Uterus (tissue), 4 donors: ENCODE data around the gene LIMS2. TPM values are rescaled to one million over a fixed set of nuclear protein-coding genes. Genes with fewer than 3 reads are reported as not detected.

Source experiments
- DNase-seq, 2 donors: peaks; one replicate each; pipeline ENCODE4 v3.0.0-alpha.2; 2019 to 2020
- H3K27ac ChIP-seq, 2 donors: fragments of 200-600 bp; sonication (generic); 1 replicate in 1 of 2; 2 replicates in 1 of 2; pipeline ENCODE4 v1.5.1; 2016 to 2018
- H3K27me3 ChIP-seq, 2 donors: fragments of 200-600 bp; sonication (generic); one replicate each; pipeline ENCODE4 v1.5.1; 2018 to 2019; ENCODE audit warnings: control low read depth in 1 of 2
- H3K36me3 ChIP-seq, 2 donors: fragments of 200-600 bp; sonication (generic); one replicate each; pipeline ENCODE4 v1.5.1; 2019; ENCODE audit warnings: control low read depth in 1 of 2
- H3K4me1 ChIP-seq, 2 donors: fragments of 200-600 bp; sonication (generic); one replicate each; pipeline ENCODE4 v1.5.1; 2018 to 2019; ENCODE audit warnings: control low read depth in 1 of 2
- H3K4me3 ChIP-seq, 2 donors: fragments of 200-600 bp; sonication (generic); 1 replicate in 1 of 2; 2 replicates in 1 of 2; pipeline ENCODE4 v1.5.1; 2018 to 2019; ENCODE audit warnings: mild to moderate bottlenecking in 1 of 2
- H3K9me3 ChIP-seq, 2 donors: fragments of 200-600 bp; sonication (generic); one replicate each; pipeline ENCODE4 v1.5.1; 2019; ENCODE audit warnings: control low read depth in 1 of 2
- POLR2A ChIP-seq, 2 donors: fragments of 450-650 bp; IDR thresholded peaks; one replicate each; pipeline ENCODE4 v1.6.1; 2016; ENCODE audit warnings: antibody characterized with exemption in 2 of 2, mild to moderate bottlenecking in 1 of 2, moderate library complexity in 1 of 2
- intact Hi-C: fragments of 100-400 bp; cut with DNase I; formaldehyde crosslinking; loops from one replicate; pipeline ENCODE4 v1.15.1; 2023; ENCODE audit warnings: low total_unique reads
- total RNA-seq, 4 donors: library from RNA; depleted of rRNA in 3 of 4; stranded (reverse); fragments of >200 nt in 3 of 4; gene quantifications; one replicate each; pipeline versions ENCODE4 v1.1.0 to v1.2.4, GENCODE V29; 2014 to 2023
- TF ChIP-seq, protein P1 (sequence below), 4 experiments: fragments of 200-600 bp in 2 of 4; fragments of 450-650 bp in 2 of 4; sonication (generic) in 2 of 4; IDR thresholded peaks; one replicate each; pipeline ENCODE4 v1.5.1; 2016 to 2019; ENCODE audit warnings: antibody characterized with exemption in 4 of 4, mild to moderate bottlenecking in 2 of 4, moderate library complexity in 1 of 4
- donor health status: DM: yes; HTN: yes; CAD: no.

Gene LIMS2
- total RNA-seq, 4 donors from 2014 or later = 15.8 to 298 (median 66.2) TPM

DNA sequence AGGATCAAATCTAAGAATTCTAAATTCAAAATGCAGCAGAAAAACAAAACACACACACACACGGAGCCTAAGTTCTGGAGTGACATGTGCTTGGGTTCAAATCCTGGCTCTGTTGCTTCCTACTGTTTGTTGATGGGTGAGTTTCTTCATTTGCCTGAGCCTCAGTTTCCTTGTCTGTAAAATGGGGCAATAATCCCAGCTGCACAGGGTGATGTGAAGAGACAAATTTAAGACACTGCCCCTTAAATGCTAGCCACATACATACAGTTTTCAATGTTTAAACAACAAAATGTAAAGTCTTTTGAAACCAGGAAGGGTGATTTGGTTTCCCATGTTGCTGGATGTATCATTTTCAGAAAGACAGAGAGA, 30.3 kb downstream of the LIMS2 start:
- Histone ChIP-seq H3K4me1 (peaks cover 0 to 4% of the 10 kb centered on the region in 2 donors), H3K4me3 (no peak overlapping the region), H3K27ac (no peak overlapping the region), H3K9me3 (no peaks in the 10 kb centered on the region), H3K27me3 (no peaks in the 10 kb centered on the region), H3K36me3 (no peaks in the 10 kb centered on the region)
- TF ChIP-seq, protein P1, sequence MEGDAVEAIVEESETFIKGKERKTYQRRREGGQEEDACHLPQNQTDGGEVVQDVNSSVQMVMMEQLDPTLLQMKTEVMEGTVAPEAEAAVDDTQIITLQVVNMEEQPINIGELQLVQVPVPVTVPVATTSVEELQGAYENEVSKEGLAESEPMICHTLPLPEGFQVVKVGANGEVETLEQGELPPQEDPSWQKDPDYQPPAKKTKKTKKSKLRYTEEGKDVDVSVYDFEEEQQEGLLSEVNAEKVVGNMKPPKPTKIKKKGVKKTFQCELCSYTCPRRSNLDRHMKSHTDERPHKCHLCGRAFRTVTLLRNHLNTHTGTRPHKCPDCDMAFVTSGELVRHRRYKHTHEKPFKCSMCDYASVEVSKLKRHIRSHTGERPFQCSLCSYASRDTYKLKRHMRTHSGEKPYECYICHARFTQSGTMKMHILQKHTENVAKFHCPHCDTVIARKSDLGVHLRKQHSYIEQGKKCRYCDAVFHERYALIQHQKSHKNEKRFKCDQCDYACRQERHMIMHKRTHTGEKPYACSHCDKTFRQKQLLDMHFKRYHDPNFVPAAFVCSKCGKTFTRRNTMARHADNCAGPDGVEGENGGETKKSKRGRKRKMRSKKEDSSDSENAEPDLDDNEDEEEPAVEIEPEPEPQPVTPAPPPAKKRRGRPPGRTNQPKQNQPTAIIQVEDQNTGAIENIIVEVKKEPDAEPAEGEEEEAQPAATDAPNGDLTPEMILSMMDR (IDR thresholded peaks at IDR 0.05) = no peak
- TF ChIP-seq POLR2A (IDR thresholded peaks at IDR 0.05) = no peak
- intact Hi-C loops = no loop called here
- no peak for DNase-seq

DNA sequence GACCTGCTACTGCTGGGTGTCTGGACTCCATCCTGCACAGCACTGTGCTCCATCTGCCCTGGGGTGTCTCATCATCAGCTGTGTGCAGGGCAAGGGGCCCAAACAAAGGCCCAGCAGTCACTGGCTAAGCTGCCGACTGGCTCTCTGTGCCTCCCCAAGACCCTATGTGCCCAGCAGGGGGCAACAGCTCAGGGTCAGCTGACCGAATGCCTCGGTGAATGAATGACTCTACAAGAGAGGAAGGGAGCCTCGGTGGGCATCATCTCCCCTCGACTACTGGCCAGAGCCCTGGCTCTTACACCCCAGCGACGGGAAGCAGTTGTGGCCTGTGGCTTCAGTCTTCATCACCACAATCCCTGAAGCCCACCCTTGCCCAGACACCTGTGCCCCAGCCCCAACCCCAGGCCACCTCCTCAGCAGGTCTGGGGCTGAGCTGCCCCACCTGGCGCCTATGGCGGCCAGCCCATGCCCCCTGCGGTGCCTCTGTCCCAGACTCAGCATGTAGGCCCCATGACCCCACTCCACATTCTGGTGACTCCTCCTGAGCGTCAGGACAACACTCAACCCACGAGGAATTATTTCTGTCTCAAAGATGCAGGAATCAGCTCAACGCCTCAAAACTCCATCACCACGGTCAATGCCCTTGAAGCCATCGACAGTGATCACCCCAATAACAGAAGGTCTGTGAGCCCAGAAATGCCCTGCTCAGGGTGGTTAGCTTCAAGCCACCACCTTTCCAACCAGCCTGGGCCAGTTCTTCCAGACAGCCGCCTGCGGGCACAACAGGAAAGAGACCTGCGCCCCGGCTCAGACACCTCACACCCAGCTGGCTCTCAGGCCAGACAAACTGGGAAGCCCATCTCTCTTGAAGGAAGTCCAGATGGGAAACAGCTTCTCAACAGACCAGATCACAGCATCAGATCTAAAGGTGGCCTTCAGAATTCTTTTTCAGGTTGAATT, 31.0 kb downstream of the LIMS2 start:
- Histone ChIP-seq H3K36me3 (no peaks in the 10 kb centered on the region), H3K4me3 (no peak overlapping the region), H3K9me3 (no peaks in the 10 kb centered on the region), H3K27me3 (no peaks in the 10 kb centered on the region), H3K27ac (peak overlapping the region; percentile 13 to 16), H3K4me1 (peaks cover 0 to 3% of the 10 kb centered on the region in 2 donors)
- no peak for DNase-seq
- intact Hi-C loops = no loop called here
- TF ChIP-seq, protein P1 (IDR thresholded peaks at IDR 0.05) = no peak

DNA sequence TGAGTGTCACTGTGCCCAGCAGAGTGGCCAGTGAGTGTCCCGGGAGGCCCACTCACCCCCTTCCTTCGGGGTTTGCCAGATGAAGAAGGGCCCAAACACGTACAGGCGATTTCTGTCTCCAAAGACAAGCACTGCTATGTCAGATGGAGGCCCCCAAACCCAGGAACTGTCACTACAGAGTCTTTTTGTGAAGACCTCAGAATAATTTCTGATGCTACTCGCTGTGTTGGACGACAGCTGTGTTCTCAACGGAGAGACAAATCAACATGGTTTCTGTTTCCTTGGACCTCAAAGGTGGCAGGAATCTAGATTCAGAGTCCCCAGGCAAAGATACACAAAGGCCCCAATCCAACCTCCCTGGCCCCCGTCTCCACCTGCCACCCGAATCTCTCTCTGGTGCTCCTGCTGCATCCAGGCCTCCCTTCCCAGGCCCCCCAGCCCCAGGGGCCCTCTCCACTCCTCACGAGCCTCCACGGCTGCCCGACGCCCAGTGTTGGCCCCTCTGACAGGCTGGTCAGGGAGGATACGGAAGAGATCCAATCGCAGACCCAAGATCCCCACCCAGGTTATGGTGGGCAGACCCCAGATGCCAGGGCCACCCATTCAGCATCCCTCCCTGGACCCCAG, 31.8 kb downstream of the LIMS2 start:
- H3K27ac ChIP-seq = peak overlapping the region; percentile 13 to 16
- no peak for TF ChIP-seq POLR2A (IDR thresholded peaks at IDR 0.05)
- TF ChIP-seq, protein P1 (IDR thresholded peaks at IDR 0.05) = no peak
- no peaks in the 10 kb centered on the region for H3K36me3 ChIP-seq
- H3K27me3 ChIP-seq = no peaks in the 10 kb centered on the region
- H3K4me3 ChIP-seq = no peak overlapping the region
- H3K4me1 ChIP-seq = no peaks in the 10 kb centered on the region
- no peak for DNase-seq
- intact Hi-C loops = no loop called here
- no peaks in the 10 kb centered on the region for H3K9me3 ChIP-seq

- H3K4me1 ChIP-seq = peaks cover 0 to 2% of the 10 kb centered on the region in 2 donors
- H3K27ac ChIP-seq = no peak overlapping the region
- no peaks in the 10 kb centered on the region for H3K9me3 ChIP-seq
- no peaks in the 10 kb centered on the region for H3K36me3 ChIP-seq
- intact Hi-C loops = no loop called here
- TF ChIP-seq, protein P1 (IDR thresholded peaks at IDR 0.05) = no peak
- no peak for TF ChIP-seq POLR2A (IDR thresholded peaks at IDR 0.05)
- DNase-seq = no peak
- H3K4me3 ChIP-seq = no peak overlapping the region
- H3K27me3 ChIP-seq = no peaks in the 10 kb centered on the region
Observed at GRCh38 chr2:127642706-127643438, 32.5 kb downstream of the LIMS2 start.
